H9 (cell line): Measurements from ENCODE around the gene MFSD1. TPM values are rescaled to one million over a fixed set of nuclear protein-coding genes. Genes with fewer than 3 reads are reported as not detected.

Experiments
- DNase-seq: peaks from one replicate; pipeline ENCODE4 v3.0.0-alpha.2; 2017
- H2AFZ ChIP-seq: one replicate; pipeline ENCODE4 v1.6.1; 2013; ENCODE audit warnings: mild to moderate bottlenecking, low read length, control low read depth, moderate library complexity
- H2AK5ac ChIP-seq: 2 replicates; pipeline ENCODE4 v1.6.1; 2013; ENCODE audit warnings: low read length, control low read depth, mixed read lengths; ENCODE audit not compliant: insufficient read length
- H2BK120ac ChIP-seq: one replicate; pipeline ENCODE4 v1.6.1; 2013; ENCODE audit warnings: low read depth, mild to moderate bottlenecking, low read length, control low read depth, inconsistent platforms; ENCODE audit not compliant: poor library complexity, severe bottlenecking
- H2BK12ac ChIP-seq: 2 replicates; pipeline ENCODE4 v1.6.1; 2013; ENCODE audit warnings: low read length, control low read depth, mixed read lengths, low read depth; ENCODE audit not compliant: insufficient read length
- H2BK15ac ChIP-seq: 2 replicates; pipeline ENCODE4 v1.6.1; 2013; ENCODE audit warnings: low read depth, low read length, control low read depth
- H2BK20ac ChIP-seq: one replicate; pipeline ENCODE4 v1.6.1; 2013; ENCODE audit warnings: low read depth, mild to moderate bottlenecking, low read length, control low read depth, inconsistent platforms; ENCODE audit not compliant: poor library complexity, severe bottlenecking
- H2BK5ac ChIP-seq: 2 replicates; pipeline ENCODE4 v1.6.1; 2013; ENCODE audit warnings: low read length, control low read depth, mixed read lengths; ENCODE audit not compliant: insufficient read length
- H3K14ac ChIP-seq: 2 replicates; pipeline ENCODE4 v1.6.1; 2013; ENCODE audit warnings: low read length, control low read depth; ENCODE audit not compliant: insufficient read depth
- H3K18ac ChIP-seq: 2 replicates; pipeline ENCODE4 v1.6.1; 2013; ENCODE audit warnings: low read depth, mild to moderate bottlenecking, mixed read lengths, low read length, control low read depth; ENCODE audit not compliant: insufficient read length
- H3K23ac ChIP-seq: 2 replicates; pipeline ENCODE4 v1.6.1; 2013; ENCODE audit warnings: low read length, control low read depth, mixed read lengths, low read depth; ENCODE audit not compliant: insufficient read length
- H3K23me2 ChIP-seq: 2 replicates; pipeline ENCODE4 v1.6.1; 2013; ENCODE audit warnings: low read depth, mild to moderate bottlenecking, mixed read lengths, low read length, control low read depth; ENCODE audit not compliant: insufficient read length, poor library complexity, severe bottlenecking
- H3K27ac ChIP-seq: 2 replicates; pipeline ENCODE4 v1.5.1; 2013; ENCODE audit warnings: low read length, control low read depth, mixed read lengths, low read depth; ENCODE audit not compliant: insufficient read length
- H3K27me3 ChIP-seq: 2 replicates; pipeline ENCODE4 v1.6.1; 2013; ENCODE audit warnings: low read length, control low read depth, inconsistent platforms; ENCODE audit not compliant: insufficient read depth
- H3K4ac ChIP-seq: 2 replicates; pipeline ENCODE4 v1.6.1; 2013; ENCODE audit warnings: low read depth, mild to moderate bottlenecking, control low read depth, inconsistent platforms, low read length, moderate library complexity
- H3K4me1 ChIP-seq: 2 replicates; pipeline ENCODE4 v1.6.1; 2013; ENCODE audit warnings: low read length, control low read depth, inconsistent platforms; ENCODE audit not compliant: insufficient read depth
- H3K4me2 ChIP-seq: 2 replicates; pipeline ENCODE4 v1.6.1; 2013; ENCODE audit warnings: low read length, control low read depth, mixed read lengths; ENCODE audit not compliant: insufficient read length, insufficient read depth
- H3K56ac ChIP-seq: 2 replicates; pipeline ENCODE4 v1.6.1; 2013; ENCODE audit warnings: low read depth, mild to moderate bottlenecking, mixed read lengths, low read length, control low read depth; ENCODE audit not compliant: insufficient read length
- H3K79me1 ChIP-seq: 2 replicates; pipeline ENCODE4 v1.6.1; 2013; ENCODE audit warnings: low read depth, mild to moderate bottlenecking, moderate library complexity, low read length, control low read depth, inconsistent platforms; ENCODE audit not compliant: insufficient read depth, poor library complexity, severe bottlenecking
- H3K79me2 ChIP-seq: 2 replicates; pipeline ENCODE4 v1.6.1; 2013; ENCODE audit warnings: low read length, control low read depth, inconsistent platforms; ENCODE audit not compliant: insufficient read depth
- H3K9ac ChIP-seq: 2 replicates; pipeline ENCODE4 v1.6.1; 2013; ENCODE audit warnings: low read length, control low read depth, mixed read lengths; ENCODE audit not compliant: insufficient read length; ENCODE audit errors: extremely low read depth
- H3K9me3 ChIP-seq: one replicate; pipeline ENCODE4 v1.6.1; 2013; ENCODE audit warnings: low read depth, low read length, inconsistent platforms; ENCODE audit not compliant: control insufficient read depth
- H3T11ph ChIP-seq: one replicate; pipeline ENCODE4 v1.6.1; 2013; ENCODE audit warnings: mild to moderate bottlenecking, low read length, control low read depth, inconsistent platforms
- H4K20me1 ChIP-seq: one replicate; pipeline ENCODE4 v1.6.1; 2013; ENCODE audit not compliant: control insufficient read depth, insufficient read length, insufficient read depth
- H4K5ac ChIP-seq: 2 replicates; pipeline ENCODE4 v1.6.1; 2013; ENCODE audit warnings: low read depth, mild to moderate bottlenecking, mixed read lengths, low read length, control low read depth; ENCODE audit not compliant: insufficient read length
- H4K8ac ChIP-seq: replicated peaks from 2 replicates; pipeline ENCODE4 v1.6.1; 2013; ENCODE audit warnings: low read length, control low read depth, mixed read lengths, low read depth; ENCODE audit not compliant: insufficient read length
- H4K91ac ChIP-seq: 2 replicates; pipeline ENCODE4 v1.6.1; 2013; ENCODE audit warnings: low read depth, mild to moderate bottlenecking, moderate library complexity, mixed read lengths, low read length, control low read depth; ENCODE audit not compliant: insufficient read length
- H3K27ac Mint-ChIP-seq, 3 experiments: 2 replicates in 2 of 3; 3 replicates in 1 of 3; pipeline ENCODE4 v1.8.0; 2020 to 2021; ENCODE audit warnings: mixed read lengths in 3 of 3, mild to moderate bottlenecking in 1 of 3, moderate library complexity in 1 of 3
- H3K27me3 Mint-ChIP-seq: 2 replicates; pipeline ENCODE4 v1.8.0; 2021; ENCODE audit warnings: low read depth, mild to moderate bottlenecking, moderate library complexity, mixed read lengths
- H3K36me3 Mint-ChIP-seq, 3 experiments: 2 replicates in 2 of 3; 3 replicates in 1 of 3; pipeline ENCODE4 v1.8.0; 2020 to 2021; ENCODE audit warnings: low read depth in 3 of 3, mixed read lengths in 3 of 3; ENCODE audit not compliant: insufficient read depth in 1 of 3
- H3K4me1 Mint-ChIP-seq, 2 experiments: 2 replicates each; pipeline ENCODE4 v1.8.0; 2020; ENCODE audit warnings: mixed read lengths in 2 of 2
- H3K4me3 Mint-ChIP-seq, 2 experiments: 2 replicates in 1 of 2; 3 replicates in 1 of 2; pipeline ENCODE4 v1.8.0; 2020 to 2021; ENCODE audit warnings: mild to moderate bottlenecking in 2 of 2, mixed read lengths in 2 of 2, moderate library complexity in 1 of 2
- H3K9me3 Mint-ChIP-seq, 2 experiments: 2 replicates in 1 of 2; 3 replicates in 1 of 2; pipeline ENCODE4 v1.8.0; 2020; ENCODE audit warnings: mild to moderate bottlenecking in 2 of 2, mixed read lengths in 2 of 2, moderate library complexity in 1 of 2
- CTCF ChIP-seq: fragments of 200-600 bp; sonication (generic); conservative IDR thresholded peaks from 3 replicates; pipeline ENCODE4 v1.8.0; 2021; ENCODE audit warnings: antibody characterized with exemption, mild to moderate bottlenecking
- WGBS: extraction: QIAGEN DNeasy Blood & Tissue Kit; methylation state at CpG from one replicate; pipeline ENCODE4 v1.1.7; 2013; ENCODE audit warnings: missing lambda C conversion rate, low lambda C conversion rate, mixed read lengths; ENCODE audit not compliant: insufficient read length; ENCODE audit errors: extremely low coverage; 5-methylcytosine and 5-hydroxymethylcytosine counted together
- total RNA-seq: library from RNA; stranded (reverse); gene quantifications from 2 replicates; pipeline ENCODE4 v1.2.1, GENCODE V29; 2021

Gene MFSD1
- total RNA-seq, 1 experiment from 2014 or later: 9.5 TPM

GRCh38 chr3:158782283-158782989 is 19.4 kb upstream of the MFSD1 start:
- no peak overlapping the region for H2BK5ac ChIP-seq
- no peak overlapping the region for H2BK20ac ChIP-seq
- H2BK12ac ChIP-seq: no peak overlapping the region
- no peak for TF ChIP-seq CTCF
- no peak overlapping the region for H3T11ph ChIP-seq
- H3K23ac ChIP-seq: no peak overlapping the region
- no peak overlapping the region for H3K14ac ChIP-seq
- H4K8ac ChIP-seq: no peak overlapping the region
- no peaks in the 10 kb centered on the region for H3K9me3 Mint-ChIP-seq
- H3K4ac ChIP-seq: no peak overlapping the region
- H3K18ac ChIP-seq: no peak overlapping the region
- H4K20me1 ChIP-seq: no peaks in the 10 kb centered on the region
- H4K5ac ChIP-seq: no peak overlapping the region
- no peak overlapping the region for H3K4me3 Mint-ChIP-seq
- H3K9ac ChIP-seq: no peak overlapping the region
- H3K79me2 ChIP-seq: no peaks in the 10 kb centered on the region
- H3K9me3 ChIP-seq: no peaks in the 10 kb centered on the region
- no peak overlapping the region for H3K4me2 ChIP-seq
- H2AFZ ChIP-seq: no peak overlapping the region
- H3K79me1 ChIP-seq: no peaks in the 10 kb centered on the region
- no peaks in the 10 kb centered on the region for H3K4me1 ChIP-seq
- no peak overlapping the region for H3K27ac Mint-ChIP-seq
- no peaks in the 10 kb centered on the region for H3K4me1 Mint-ChIP-seq
- no peak for DNase-seq
- H3K36me3 Mint-ChIP-seq: no peaks in the 10 kb centered on the region
- no peak overlapping the region for H2BK15ac ChIP-seq
- H3K27me3 ChIP-seq: no peaks in the 10 kb centered on the region
- no peaks in the 10 kb centered on the region for H3K27me3 Mint-ChIP-seq
- H2BK120ac ChIP-seq: no peak overlapping the region
- no CpG with 5 or more reads among the region's 3 CpGs for WGBS
- H3K23me2 ChIP-seq: no peaks in the 10 kb centered on the region
- no peak overlapping the region for H3K56ac ChIP-seq
- H4K91ac ChIP-seq: no peak overlapping the region
- no peak overlapping the region for H3K27ac ChIP-seq
- no peak overlapping the region for H2AK5ac ChIP-seq
